Measurements from ENCODE around the gene VIT.

Gene VIT

GRCh38 chr2:36711741-36712314 lies 15.3 kb downstream of the VIT start:
- no peak for DNase-seq (ENCODE audit: low read depth)

GRCh38 chr2:36713310-36713709 lies 16.8 kb downstream of the VIT start:
- no peak for DNase-seq (ENCODE audit: low read depth)

- DNase-seq (ENCODE audit: low read depth), result no peak
Observed at GRCh38 chr2:36716111-36716510, 19.6 kb downstream of the VIT start.

GRCh38 chr2:36717603-36718266 lies 21.2 kb downstream of the VIT start:
- DNase-seq (ENCODE audit: low read depth), result no peak

- no peak for DNase-seq (ENCODE audit: low read depth)
Observed at GRCh38 chr2:36727550-36727949, 31.0 kb downstream of the VIT start.

- no peak for DNase-seq (ENCODE audit: low read depth)
Observed at GRCh38 chr2:36729067-36729466, 32.6 kb downstream of the VIT start.

GRCh38 chr2:36731941-36732672 lies 35.6 kb downstream of the VIT start:
- no peak for DNase-seq (ENCODE audit: low read depth)

- DNase-seq (ENCODE audit: low read depth), result no peak
Observed at GRCh38 chr2:36732673-36733036, 36.1 kb downstream of the VIT start.

- DNase-seq (ENCODE audit: low read depth), result no peak
Observed at GRCh38 chr2:36733215-36733614, 36.7 kb downstream of the VIT start.

GRCh38 chr2:36734304-36734703 lies 37.8 kb downstream of the VIT start:
- no peak for DNase-seq (ENCODE audit: low read depth)

- DNase-seq (ENCODE audit: low read depth), result no peak
Observed at GRCh38 chr2:36737131-36737750, 40.7 kb downstream of the VIT start.

GRCh38 chr2:36740061-36740460 lies 43.6 kb downstream of the VIT start:
- DNase-seq (ENCODE audit: low read depth), result no peak

GRCh38 chr2:36741188-36741837 lies 44.8 kb downstream of the VIT start:
- DNase-seq (ENCODE audit: low read depth), result no peak

- no peak for DNase-seq (ENCODE audit: low read depth)
Observed at GRCh38 chr2:36743954-36744353, 47.4 kb downstream of the VIT start.

- no peak for DNase-seq (ENCODE audit: low read depth)
Observed at GRCh38 chr2:36748166-36748565, 51.7 kb downstream of the VIT start.

GRCh38 chr2:36750101-36750500 lies 53.6 kb downstream of the VIT start:
- no peak for DNase-seq (ENCODE audit: low read depth)

GRCh38 chr2:36753706-36754221 lies 57.3 kb downstream of the VIT start:
- DNase-seq (ENCODE audit: low read depth), result no peak

- no peak for DNase-seq (ENCODE audit: low read depth)
Observed at GRCh38 chr2:36754578-36754977, 58.1 kb downstream of the VIT start.

GRCh38 chr2:36756438-36756837 lies 59.9 kb downstream of the VIT start:
- no peak for DNase-seq (ENCODE audit: low read depth)

- no peak for DNase-seq (ENCODE audit: low read depth)
Observed at GRCh38 chr2:36762764-36763490, 66.4 kb downstream of the VIT start.

GRCh38 chr2:36769106-36769505 lies 72.6 kb downstream of the VIT start:
- DNase-seq (ENCODE audit: low read depth), result no peak
